HG03442 (cell line): Measurements from ENCODE around the gene SLC9A1.

Experiments used
- ATAC-seq: cut with Tn5 transposase; IDR thresholded peaks from one replicate; pipeline ENCODE4 v1.9.1; 2021; ENCODE audit warnings: mild to moderate bottlenecking, moderate library complexity; ENCODE audit not compliant: unreplicated experiment

SLC9A1 gene

DNA sequence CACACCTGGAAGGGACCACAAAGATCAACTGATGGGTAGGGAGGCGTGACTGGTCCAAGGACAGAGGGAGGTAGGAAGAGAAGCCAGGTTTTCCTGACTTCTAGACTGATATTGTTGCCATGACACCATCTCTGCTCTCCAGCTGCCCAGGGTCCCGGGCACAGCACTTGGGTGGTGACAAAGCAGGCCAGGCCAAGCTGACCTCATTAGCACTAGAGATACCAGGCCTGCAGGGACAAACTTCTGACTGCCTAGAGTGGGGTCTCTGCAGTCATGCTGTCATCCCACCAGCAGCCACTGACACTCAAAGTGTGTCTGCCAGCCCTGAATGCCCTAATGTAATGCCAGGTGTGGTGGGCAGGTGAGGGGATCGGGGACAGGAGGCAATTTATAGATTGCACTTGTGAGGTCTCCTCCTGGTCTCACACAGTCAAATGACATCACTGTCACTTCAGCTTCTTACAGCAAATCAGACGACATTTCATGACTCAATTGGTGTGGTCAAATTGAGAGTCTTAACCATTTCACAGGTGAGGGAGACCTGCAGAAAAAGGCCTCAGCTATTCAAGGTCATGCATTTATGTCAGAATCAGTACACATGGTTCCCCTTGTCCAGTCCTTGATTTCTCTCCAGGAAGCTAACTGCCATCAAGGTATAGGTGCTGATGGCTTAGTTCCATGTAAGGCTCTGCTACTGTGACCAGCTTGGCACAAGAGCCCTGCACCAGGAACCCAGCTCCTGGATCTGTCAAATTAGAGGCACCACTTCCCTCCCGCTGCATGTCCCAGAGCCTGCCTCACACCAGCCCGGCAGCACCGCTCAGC is 2.7 kb downstream of the SLC9A1 start:
- no peak for ATAC-seq

DNA sequence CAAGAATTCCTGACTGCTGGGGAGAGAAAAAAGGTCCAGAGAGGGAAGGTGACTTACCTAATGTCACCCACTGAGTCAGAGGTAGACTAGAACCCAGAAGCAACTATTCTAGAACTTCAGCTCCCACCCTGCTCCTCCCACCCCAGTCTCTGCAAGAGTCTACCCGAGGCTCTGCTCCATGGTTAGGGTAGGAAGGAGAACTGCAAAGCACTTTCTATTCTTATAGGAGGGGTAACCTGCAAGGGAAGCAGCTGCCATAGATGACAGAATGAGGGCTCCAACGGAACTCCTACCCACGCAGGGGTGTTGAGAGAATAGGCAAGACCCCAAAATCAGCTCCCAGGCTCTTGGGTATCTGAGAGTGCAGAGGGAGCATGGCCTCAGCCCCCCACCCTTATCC is 4.3 kb downstream of the SLC9A1 start:
- no peak for ATAC-seq

DNA sequence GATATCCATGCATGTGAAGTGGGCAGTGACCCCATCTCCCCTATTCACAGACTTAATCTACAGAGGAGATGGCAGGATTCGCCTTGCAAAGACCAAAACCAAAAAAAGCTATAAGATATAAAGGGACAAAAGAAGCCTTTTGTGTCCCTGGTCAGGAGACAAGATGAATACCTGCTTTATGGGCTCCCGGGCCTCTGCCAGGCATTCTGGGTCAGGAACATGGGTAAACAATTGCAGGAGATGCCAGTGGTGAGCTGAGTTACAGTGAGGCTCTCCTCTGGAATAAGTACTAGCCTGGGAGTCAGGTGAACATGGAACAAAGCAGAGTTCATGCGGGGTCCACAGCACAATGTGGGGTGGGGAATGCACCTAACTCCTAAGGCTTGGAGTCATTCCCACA is 4.7 kb downstream of the SLC9A1 start:
- ATAC-seq: no peak

DNA sequence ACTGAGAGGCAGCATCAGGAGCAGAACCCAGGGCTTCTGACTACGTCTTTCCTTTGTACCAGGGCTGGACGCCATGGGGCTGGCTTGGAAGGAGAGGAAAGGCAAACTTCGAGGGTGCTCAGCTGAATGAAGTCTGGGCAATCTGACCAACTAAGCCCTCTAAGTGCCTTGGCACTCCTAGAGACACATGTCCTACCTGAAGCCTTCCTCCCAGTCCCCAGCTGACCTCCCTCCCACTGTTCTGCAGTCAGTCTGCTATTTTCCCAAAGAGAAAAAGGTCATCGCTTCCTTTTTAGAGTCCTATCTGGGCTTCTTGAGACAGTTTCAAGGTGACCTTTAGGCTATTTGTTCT is 5.2 kb downstream of the SLC9A1 start:
- no peak for ATAC-seq

DNA sequence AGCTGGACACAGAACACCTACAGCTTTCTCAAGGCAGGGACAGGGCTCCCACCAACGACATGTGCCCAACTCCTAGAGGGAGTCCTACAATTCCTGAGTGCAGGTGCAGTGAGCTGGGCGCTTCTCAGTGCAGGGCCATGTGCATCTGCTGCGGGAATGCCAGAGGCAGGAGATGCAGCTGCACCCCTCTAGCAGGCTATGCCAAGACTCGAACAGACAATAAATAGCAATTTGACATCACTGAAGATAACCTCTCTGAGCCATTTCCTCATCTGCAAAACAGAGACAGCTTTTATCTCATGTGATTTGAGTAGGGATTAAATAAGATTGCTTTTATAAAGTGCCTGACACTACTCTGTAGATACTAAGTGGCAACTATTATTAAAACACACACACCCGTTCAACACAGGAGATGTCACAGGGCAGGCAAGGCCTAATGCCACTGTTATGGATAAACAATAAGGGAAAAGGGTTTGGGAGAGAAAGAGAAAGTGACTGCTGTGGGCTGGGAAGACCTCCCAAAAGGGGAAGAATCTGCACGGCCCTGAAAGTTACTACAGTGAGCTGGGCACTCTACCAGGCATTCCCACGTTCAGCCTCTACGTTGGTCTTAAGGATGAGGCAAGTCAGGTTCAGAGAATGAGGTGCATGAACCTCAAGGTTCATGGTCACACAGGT is 5.7 kb downstream of the SLC9A1 start:
- no peak for ATAC-seq

DNA sequence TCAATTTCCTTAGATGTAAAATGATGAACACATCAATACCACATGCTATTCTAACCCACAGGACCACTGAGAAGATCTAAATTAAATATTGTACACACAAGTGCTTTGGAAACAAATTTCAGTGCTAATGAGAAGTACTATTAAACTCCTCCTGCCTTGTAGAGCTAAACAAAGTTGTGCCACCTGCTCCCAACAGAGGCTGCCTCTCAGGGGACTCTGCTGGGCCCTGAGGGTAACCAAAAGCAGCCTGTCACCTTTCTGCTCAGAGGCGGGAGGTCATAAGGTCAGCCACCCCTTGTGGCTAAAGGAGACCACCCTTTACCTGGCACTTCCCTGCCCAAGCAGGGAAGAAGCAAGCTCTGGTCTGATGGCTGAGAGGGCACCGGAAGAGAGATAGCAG is 6.3 kb downstream of the SLC9A1 start:
- no peak for ATAC-seq

DNA sequence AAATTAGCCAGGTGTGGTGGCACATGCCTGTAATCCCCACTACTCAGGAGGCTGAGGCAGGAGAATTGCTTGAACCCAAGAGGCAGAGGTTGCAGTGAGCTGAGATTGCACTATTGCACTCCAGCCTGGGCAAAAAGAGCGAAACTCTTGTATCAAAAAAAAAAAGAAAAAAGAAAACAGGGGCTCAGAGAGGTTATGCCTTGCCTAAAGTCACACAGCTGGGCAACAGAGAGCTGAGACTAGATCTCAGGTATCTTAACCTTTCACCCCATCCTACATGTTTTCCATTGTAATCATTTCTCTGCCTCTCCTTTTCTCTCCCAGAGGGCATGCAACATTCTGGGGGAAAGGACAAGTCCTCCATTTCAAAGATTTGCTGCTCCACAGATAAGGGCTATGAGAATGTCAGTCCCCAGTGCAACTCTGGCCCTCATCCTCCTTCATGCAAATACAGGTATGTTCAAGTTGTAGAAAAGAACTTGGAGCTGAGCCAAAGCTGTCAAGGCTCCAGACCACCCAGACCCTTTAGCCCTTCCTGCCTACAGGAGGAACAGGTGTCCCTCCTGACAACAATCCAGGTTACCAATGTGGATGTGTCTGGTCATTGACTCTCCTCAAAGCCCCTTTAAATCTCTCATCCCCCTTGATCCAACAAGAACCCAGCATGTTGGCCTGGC is 6.9 kb downstream of the SLC9A1 start:
- ATAC-seq: no peak

DNA sequence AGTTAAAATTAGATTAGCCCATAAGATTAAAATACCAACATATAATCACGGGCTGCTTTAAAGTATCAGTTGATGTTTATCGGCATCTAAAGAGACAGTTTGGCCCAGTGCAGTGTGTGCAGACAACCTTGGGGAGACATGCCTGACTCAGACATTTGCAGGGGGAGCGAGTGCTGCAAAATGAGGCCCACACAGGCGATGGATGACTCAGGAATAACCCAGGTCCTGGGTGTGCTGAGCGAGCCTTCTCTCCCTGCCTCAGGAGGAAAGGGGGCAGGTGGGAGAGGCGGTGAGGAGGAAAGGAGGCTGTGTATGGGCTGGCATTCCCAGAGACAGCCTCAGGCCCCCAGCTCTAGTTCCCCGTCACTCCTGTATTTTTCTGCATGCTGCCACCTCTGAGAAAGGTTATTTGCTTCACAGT is 9.0 kb downstream of the SLC9A1 start:
- no peak for ATAC-seq

DNA sequence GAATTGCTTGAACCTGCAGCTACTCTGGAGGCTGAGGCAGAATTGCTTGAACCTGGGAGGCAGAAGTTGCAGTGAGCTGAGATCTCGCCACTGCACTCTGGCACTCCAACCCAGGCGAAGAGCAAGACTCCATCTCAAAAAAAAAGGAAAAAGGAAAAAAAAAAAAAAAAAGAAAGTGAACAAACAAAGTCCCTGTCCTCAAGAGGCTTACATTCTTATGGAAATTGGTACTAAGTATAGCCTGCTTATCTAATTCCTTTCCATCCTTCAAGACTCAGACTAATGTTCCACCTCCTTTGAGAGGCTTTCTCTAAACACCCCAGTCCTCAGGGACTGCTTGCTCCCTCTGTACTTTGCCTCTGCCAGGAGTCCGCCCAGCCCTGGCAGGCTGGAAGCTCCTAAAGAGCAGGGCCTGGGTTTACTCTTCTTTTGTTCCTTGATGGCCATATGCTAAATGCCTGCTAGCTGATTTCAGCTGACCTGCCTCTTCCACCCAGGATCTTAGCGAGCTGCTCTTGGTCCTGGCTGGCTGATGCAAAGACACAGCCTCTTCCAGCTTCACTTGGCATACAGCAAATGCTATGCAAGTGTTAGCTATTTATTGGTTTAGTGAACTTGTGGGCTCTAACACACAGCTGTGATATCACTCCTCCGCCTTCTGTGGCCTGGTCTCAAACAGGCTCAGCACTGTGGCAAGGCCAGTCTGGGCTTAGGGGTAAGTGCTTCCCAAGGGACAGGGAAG is 9.8 kb downstream of the SLC9A1 start:
- ATAC-seq: no peak

DNA sequence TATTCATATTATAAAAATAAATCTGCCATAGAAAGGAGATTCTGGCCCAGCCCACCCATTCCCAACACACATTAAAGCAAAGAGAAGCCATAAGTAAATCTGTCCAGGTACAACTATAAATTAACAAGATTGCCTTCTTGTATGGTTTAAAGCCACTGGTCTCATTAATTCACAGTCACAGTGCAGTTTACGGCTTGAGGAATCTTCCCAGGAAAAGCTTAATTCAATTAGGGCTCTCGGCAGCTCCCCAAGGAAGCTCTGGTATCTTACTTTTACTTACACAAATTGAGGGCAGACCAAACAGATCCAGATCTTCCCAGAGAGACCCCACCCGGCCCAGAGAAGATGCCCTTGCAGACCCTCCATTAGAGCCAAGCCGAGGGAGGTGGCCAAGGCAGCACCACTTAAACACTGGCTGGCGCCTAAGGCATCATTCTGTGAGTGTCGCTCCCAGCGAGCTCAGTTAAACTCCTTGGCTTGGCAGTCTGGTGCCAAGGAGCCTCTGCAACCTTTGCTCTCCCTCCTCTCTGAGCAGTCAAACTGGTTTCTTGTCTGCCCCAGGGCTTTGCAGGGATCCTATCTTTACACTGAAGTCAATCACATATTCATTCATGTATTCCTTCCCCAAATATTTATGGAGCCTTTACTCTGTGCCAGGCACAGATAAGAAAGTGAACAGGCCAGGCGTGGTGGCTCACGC is 10.7 kb downstream of the SLC9A1 start:
- ATAC-seq: no peak

DNA sequence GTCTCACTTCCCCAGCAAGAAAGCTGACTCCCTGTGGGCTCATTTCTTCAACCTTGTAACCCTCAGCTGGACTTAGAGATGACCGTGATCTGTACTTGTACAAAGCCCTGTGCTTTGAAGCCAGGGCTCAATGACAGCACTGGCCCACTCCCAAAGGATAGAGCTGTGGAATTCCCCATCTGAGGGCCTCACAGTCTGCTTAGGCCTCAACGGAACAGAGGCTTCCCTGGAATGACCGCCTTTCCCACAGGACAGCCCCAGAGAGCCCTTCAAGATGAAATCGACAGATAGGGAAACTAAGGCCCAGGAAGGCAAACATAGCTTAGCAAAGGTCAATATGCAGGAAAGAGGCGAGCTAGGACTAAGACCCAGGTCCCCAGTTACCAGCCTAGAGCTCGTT is 11.5 kb downstream of the SLC9A1 start:
- no peak for ATAC-seq

DNA sequence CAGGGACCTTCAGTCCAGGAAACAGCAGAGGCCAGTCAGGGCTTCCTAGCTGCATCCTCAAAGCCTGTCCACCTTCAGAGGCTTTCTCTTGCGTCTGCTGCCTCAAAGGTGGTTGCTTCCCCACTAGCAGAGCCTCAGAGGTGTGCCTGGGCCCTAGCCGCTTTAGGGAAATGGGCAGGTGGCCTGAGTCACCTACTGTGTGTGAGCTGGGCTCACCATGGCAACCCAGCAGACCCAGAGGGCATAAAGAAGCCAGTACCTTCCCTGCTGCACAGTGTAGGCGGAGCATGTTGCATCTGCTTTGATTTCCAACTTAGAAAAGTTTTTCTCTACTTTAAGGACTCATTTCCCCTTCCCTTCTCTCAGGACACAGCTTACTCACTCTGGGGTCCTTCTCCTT is 12.5 kb downstream of the SLC9A1 start:
- no peak for ATAC-seq

DNA sequence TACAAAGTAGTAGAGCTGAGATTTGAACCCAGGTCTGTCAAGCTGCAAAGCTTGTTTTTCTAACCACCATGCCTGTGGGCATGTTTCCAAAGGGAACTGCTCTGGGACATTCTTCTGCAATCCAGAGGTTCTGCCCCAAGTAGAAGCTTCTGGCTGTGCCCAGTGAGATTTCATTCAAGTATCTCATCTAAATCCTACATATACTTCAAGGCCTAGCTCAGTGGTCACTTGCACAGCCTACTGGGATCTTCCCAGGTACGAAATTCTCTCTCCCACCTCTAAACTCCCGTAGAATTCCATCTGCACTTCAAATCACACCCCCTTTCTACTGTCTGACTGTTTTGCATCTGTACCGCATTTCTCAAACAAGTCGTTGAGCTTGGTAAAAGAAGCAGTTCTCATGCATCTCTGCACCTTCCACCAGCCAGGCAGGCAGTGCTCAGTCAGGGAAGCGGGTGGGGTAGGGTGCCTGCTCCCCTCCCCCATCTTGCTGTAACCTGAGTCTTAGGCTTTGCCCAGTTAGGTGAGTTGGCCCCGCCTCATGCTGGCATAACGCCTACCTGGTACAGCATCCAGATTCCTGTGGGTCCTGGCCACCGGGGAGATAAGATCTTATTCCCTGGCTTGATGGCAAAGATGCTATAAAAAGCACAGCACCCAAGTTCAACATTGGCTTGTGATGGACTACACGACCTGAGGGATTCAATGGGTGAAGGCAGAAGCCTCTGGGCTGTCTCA is 13.5 kb downstream of the SLC9A1 start:
- ATAC-seq: no peak

DNA sequence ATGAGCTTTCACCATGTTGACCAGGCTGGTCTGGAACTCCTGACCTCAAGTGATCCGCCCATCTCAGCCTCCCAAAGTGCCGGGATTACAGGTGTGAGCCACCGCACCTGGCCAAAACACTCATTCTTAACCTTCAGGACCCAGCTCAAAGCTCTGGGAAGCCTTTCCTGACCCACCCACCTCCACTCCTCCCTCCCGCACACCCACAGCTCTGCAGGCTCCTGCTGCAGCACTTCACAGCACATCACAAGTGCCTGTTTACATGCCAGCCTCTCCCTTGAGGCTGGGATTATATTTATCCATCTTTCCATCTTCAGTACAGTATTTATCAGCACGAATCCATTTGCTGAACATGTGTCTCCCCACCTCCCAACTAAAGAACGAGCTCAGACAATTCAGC is 14.9 kb downstream of the SLC9A1 start:
- ATAC-seq: no peak

DNA sequence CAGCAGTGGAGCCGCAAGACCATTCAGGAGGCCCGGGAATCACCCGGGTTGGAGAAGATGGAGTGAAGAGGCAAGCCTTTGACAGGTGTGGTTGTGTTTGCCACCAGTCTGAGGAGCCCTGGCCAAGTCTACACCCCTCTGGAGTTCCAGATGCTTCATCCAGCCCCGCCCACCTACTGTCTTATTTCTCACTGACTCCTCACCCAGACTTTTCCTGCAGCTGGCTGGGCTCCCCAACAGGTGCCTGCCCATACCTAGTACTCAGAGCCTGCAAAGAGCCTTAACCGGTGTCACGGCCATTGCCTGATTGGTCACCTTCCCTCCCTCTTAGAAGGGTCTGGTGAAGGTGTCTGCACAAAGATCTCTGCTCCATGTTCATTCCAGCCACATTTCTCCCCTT is 16.0 kb downstream of the SLC9A1 start:
- no peak for ATAC-seq

DNA sequence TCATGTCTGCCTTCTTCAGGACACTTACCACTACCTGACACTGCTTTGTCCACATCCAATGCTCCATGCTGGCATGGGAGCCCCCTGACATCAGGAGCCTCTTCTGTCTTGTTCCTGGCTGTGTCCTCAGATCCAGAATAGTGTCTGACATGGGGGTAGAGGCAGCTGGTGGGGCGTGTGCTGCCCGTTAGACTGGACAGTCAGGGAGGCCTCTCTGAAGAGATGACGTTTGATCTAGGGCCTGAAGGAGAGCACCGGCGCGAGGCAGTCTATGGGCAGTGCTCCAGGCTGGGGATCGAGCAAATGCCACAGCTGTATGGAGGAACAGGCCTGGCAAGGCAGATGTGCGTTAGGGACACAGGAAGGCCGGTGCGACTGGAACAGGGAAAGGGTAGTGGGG is 16.6 kb downstream of the SLC9A1 start:
- ATAC-seq: no peak

DNA sequence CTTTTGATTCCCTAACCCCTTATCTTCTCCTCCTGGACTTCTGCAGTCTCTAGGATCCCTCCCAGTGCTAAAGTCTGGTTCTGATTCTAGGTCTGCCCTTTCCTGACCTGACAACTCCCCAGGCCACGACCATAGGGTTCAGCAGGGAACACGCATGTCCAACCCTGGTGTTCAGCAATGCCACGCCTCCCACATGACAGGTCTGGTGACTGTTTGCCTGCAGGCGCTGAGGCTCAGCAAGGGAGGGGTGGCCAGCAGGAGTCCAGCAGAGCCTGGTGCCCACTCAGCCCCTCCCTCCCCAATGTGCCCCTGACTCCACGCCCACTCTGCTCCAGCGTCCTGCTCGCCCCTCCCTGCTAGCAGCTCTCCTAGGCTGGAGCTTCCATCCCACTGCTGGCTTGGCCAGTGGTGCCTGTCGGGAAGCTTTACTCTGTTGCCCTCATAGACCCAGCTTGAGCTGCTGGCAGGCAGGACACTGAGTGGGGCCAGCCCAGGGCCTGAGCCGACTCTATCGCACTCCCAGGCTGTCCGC is 17.3 kb downstream of the SLC9A1 start:
- no peak for ATAC-seq

DNA sequence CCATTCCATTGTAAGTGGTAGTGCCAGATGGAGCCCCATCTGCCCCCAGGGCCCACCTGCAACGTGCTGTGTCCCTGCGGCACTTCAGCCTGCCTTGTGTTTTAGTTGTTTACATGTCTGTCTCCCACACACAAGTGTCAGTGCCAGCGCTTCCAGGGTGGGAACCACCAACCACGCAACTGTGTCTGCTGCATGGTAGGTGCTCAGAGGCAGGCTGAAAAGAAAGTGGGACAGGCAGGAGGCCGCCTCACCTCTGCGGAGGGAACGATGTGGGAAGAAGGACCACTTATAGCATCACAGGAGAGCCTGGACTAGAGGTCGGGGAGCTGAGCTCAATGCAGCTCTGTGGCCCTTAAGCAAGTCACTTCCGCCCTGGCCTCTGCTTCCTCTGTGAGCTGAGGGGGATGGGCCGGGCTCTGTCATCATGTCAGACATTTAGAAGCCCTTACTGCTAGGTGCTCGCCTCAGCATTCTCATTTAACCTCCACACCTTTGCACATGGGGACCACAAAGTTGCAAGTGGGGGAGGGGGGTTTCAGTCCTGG is 17.9 kb downstream of the SLC9A1 start:
- ATAC-seq: no peak

DNA sequence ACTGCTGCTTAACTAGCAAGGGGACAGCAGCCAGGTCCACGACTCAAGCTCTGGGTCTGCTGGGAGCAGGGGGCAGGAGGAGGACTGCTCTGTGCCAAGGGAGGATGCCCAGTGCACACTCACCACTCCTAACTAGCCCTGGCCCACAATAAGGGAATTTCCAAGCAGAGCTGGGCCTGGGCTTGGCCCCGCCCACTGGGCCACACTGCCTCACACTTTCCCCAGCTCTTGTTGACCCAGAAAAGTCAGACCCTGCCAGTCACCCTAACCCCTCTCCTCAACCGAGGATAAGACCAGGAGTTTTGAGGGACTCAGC is 18.7 kb downstream of the SLC9A1 start:
- ATAC-seq: no peak
